Colonic mucosa (tissue), 4 donors: ENCODE data around the gene METTL15. TPM values are rescaled to one million over a fixed set of nuclear protein-coding genes. Genes with fewer than 3 reads are reported as not detected.

Experiments used
- DNase-seq: peaks from one replicate; pipeline ENCODE4 v3.0.0-alpha.2; 2020
- H3K27ac ChIP-seq: fragments of 200-600 bp; one replicate; pipeline ENCODE4 v1.8.0; 2021
- H3K27me3 ChIP-seq: fragments of 200-600 bp; one replicate; pipeline ENCODE4 v1.8.0; 2021
- H3K36me3 ChIP-seq: fragments of 200-600 bp; one replicate; pipeline ENCODE4 v1.8.0; 2021
- H3K4me1 ChIP-seq: fragments of 200-600 bp; one replicate; pipeline ENCODE4 v1.8.0; 2021; ENCODE audit warnings: mild to moderate bottlenecking
- H3K4me3 ChIP-seq: fragments of 200-600 bp; one replicate; pipeline ENCODE4 v1.8.0; 2021
- H3K9ac ChIP-seq, 2 donors: one replicate each; pipeline ENCODE4 v1.7.0; 2013; ENCODE audit warnings: control low read depth in 2 of 2, low read depth in 2 of 2, low read length in 2 of 2
- H3K9me3 ChIP-seq: fragments of 200-600 bp; one replicate; pipeline ENCODE4 v1.8.0; 2021
- intact Hi-C: fragments of 100-400 bp; cut with DNase I; formaldehyde crosslinking; loops from one replicate; pipeline ENCODE4 v1.14.1; 2022
- total RNA-seq, 2 donors: library from RNA; stranded (reverse); fragmentation: NEBNext Ultra II Directional in 1 of 2; extraction: Animal tissue kit (Norgen Biotek cat#: 25700) in 1 of 2; gene quantifications; one replicate each; pipeline ENCODE4 v1.2.1, GENCODE V29; 2021
- TF ChIP-seq, protein P1 (sequence below): fragments of 200-600 bp; IDR thresholded peaks from one replicate; pipeline ENCODE4 v1.8.0; 2022; ENCODE audit warnings: antibody characterized with exemption, mild to moderate bottlenecking
- donor health status: healthy.
- donor health status: DM: no; HTN: no; CAD: no.
- donor health status: DM: no; HTN: no; CAD: no.

METTL15 gene
- total RNA-seq, 2 donors from 2014 or later, result 16.5 to 22.1 TPM

DNA sequence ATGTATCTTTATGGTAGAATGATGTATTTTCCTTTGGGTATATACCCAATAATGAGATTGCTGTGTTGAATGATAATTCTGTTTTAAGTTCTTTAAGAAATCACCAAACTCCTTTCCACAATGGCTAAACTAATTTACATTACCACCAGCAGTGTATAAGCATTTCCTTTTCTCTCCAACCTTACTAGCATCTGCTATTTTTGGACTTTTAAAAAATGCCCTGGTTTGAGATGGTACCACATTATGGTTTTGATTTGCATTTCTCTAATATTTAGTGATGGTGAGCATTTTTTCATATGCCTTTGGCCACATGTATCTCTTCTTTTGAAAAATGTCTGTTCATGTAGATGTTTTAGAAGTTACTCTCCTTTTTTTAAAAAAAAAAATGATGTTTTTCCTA, 142.0 kb downstream of the METTL15 start:
- no peaks in the 10 kb centered on the region for H3K27me3 ChIP-seq
- no peak for DNase-seq
- H3K9ac ChIP-seq, result no peak overlapping the region
- no peak overlapping the region for H3K27ac ChIP-seq
- no peaks in the 10 kb centered on the region for H3K4me1 ChIP-seq
- H3K36me3 ChIP-seq, result no peaks in the 10 kb centered on the region
- no peaks in the 10 kb centered on the region for H3K9me3 ChIP-seq
- intact Hi-C loops, result no loop called here
- TF ChIP-seq, protein P1, sequence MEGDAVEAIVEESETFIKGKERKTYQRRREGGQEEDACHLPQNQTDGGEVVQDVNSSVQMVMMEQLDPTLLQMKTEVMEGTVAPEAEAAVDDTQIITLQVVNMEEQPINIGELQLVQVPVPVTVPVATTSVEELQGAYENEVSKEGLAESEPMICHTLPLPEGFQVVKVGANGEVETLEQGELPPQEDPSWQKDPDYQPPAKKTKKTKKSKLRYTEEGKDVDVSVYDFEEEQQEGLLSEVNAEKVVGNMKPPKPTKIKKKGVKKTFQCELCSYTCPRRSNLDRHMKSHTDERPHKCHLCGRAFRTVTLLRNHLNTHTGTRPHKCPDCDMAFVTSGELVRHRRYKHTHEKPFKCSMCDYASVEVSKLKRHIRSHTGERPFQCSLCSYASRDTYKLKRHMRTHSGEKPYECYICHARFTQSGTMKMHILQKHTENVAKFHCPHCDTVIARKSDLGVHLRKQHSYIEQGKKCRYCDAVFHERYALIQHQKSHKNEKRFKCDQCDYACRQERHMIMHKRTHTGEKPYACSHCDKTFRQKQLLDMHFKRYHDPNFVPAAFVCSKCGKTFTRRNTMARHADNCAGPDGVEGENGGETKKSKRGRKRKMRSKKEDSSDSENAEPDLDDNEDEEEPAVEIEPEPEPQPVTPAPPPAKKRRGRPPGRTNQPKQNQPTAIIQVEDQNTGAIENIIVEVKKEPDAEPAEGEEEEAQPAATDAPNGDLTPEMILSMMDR, result no peak
- no peak overlapping the region for H3K4me3 ChIP-seq

- H3K36me3 ChIP-seq, result no peaks in the 10 kb centered on the region
- intact Hi-C loops, result no loop called here
- TF ChIP-seq, protein P1, result no peak
These were observed 143.1 kb downstream of the METTL15 start for GRCh38 chr11:28251257-28251656.

GRCh38 chr11:28257761-28258160, 149.6 kb downstream of the METTL15 start:
- H3K4me1 ChIP-seq, result no peaks in the 10 kb centered on the region
- no peaks in the 10 kb centered on the region for H3K36me3 ChIP-seq
- H3K9ac ChIP-seq, result no peak overlapping the region
- no peaks in the 10 kb centered on the region for H3K9me3 ChIP-seq
- TF ChIP-seq, protein P1, result no peak
- no peak overlapping the region for H3K27ac ChIP-seq
- H3K4me3 ChIP-seq, result no peak overlapping the region
- no peak for DNase-seq
- intact Hi-C loops, result no loop called here
- H3K27me3 ChIP-seq, result no peaks in the 10 kb centered on the region

More at GRCh38 chr11:28251257-28251656, 143.1 kb downstream of the METTL15 start:
- Histone ChIP-seq H3K9me3 (no peaks in the 10 kb centered on the region), H3K4me1 (no peaks in the 10 kb centered on the region), H3K27ac (no peak overlapping the region), H3K4me3 (no peak overlapping the region), H3K27me3 (no peaks in the 10 kb centered on the region), H3K9ac (no peak overlapping the region)
- no peak for DNase-seq

DNA sequence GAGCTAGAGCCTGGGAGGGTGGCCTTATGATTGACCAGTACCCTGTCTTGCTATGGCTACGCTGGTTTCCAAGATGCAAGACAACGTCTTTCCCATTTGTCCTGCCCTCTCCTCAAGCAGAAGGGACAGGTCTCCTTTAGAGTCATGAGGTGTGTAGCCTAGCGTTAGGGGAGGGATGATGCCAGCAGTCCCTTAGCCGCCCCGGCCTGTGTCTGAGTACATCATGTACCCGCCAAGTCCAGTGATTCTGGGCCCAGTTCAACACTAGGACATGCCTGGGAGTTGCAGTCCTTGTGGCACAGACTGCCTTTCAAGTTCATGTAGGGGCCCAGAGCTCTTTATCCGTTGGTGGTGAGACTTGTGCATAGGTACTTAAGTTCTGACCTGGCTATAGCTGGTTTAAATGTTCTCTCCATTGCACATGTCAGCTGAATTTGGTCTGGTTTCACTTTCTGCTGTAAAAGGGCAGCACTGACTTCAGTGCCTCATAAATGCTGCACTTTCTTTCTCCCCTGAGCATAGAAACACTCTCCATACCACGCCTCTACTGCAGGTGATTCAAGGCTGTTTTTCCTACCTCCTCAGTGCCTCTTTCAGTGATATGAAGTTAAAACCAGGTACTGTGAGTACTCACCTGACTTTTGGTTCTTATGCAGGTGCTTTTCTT, 151.1 kb downstream of the METTL15 start:
- TF ChIP-seq, protein P1, result no peak
- H3K9ac ChIP-seq, result no peak overlapping the region
- intact Hi-C loops, result no loop called here
- DNase-seq, result no peak
- no peaks in the 10 kb centered on the region for H3K9me3 ChIP-seq
- no peaks in the 10 kb centered on the region for H3K36me3 ChIP-seq
- H3K27me3 ChIP-seq, result no peaks in the 10 kb centered on the region
- H3K27ac ChIP-seq, result no peak overlapping the region
- H3K4me1 ChIP-seq, result no peaks in the 10 kb centered on the region
- H3K4me3 ChIP-seq, result no peak overlapping the region

- no peak overlapping the region for H3K27ac ChIP-seq
- H3K4me3 ChIP-seq, result no peak overlapping the region
- H3K9ac ChIP-seq, result no peak overlapping the region
- no peaks in the 10 kb centered on the region for H3K27me3 ChIP-seq
- DNase-seq, result no peak
- intact Hi-C loops, result no loop called here
- no peaks in the 10 kb centered on the region for H3K36me3 ChIP-seq
- no peaks in the 10 kb centered on the region for H3K9me3 ChIP-seq
- H3K4me1 ChIP-seq, result no peaks in the 10 kb centered on the region
- TF ChIP-seq, protein P1, result no peak
These were observed 160.7 kb downstream of the METTL15 start for GRCh38 chr11:28268925-28269324.
